ENCODE data around the gene TM6SF1. TPM values are rescaled to one million over a fixed set of nuclear protein-coding genes. Genes with fewer than 3 reads are reported as not detected.

The TM6SF1 gene
- total and polyA plus RNA-seq, 2 donors: 3.7 to 5.7 TPM

Small RNA genes within 50 kb of the gene (small RNA-seq; reads per million reads assigned to genes)
- gene MIR4515: not detected

Other genes starting within 250 kb of the TM6SF1 start
- gene HOMER2, start 154.9 kb upstream of the TM6SF1 start, total RNA-seq: 8.9 TPM
- gene HOMER2, start 154.9 kb upstream of the TM6SF1 start, polyA plus RNA-seq: 1.2 TPM
- gene RAMAC, start 121.4 kb upstream of the TM6SF1 start, total RNA-seq: 38.9 TPM
- gene RAMAC, start 121.4 kb upstream of the TM6SF1 start, polyA plus RNA-seq: 22.1 TPM
- gene C15orf40, start 96.0 kb upstream of the TM6SF1 start, total RNA-seq: 15.7 TPM
- gene C15orf40, start 96.0 kb upstream of the TM6SF1 start, polyA plus RNA-seq: 17.2 TPM
- 102 TPM for gene BTBD1, start 40.4 kb upstream of the TM6SF1 start, total RNA-seq
- 42.3 TPM for gene BTBD1, start 40.4 kb upstream of the TM6SF1 start, polyA plus RNA-seq
- 42.9 TPM for gene HDGFL3, start 100.2 kb downstream of the TM6SF1 start, total RNA-seq
- gene HDGFL3, start 100.2 kb downstream of the TM6SF1 start, polyA plus RNA-seq: 34.1 TPM
- gene BNC1, start 177.0 kb downstream of the TM6SF1 start, total RNA-seq: 0.37 TPM
- gene BNC1, start 177.0 kb downstream of the TM6SF1 start, polyA plus RNA-seq: 0.04 TPM

All from urinary bladder (tissue), 2 donors.